ENCODE measurements around the gene IL10RA. TPM values are rescaled to one million over a fixed set of nuclear protein-coding genes. Genes with fewer than 3 reads are reported as not detected.

Gene IL10RA
- total RNA-seq, 1 experiment from 2014 or later: 0.04 TPM

- no peak for DNase-seq (ENCODE audit: low spot score)
Measured at GRCh38 chr11:117992136-117992535, 5.9 kb downstream of the IL10RA start.

DNA sequence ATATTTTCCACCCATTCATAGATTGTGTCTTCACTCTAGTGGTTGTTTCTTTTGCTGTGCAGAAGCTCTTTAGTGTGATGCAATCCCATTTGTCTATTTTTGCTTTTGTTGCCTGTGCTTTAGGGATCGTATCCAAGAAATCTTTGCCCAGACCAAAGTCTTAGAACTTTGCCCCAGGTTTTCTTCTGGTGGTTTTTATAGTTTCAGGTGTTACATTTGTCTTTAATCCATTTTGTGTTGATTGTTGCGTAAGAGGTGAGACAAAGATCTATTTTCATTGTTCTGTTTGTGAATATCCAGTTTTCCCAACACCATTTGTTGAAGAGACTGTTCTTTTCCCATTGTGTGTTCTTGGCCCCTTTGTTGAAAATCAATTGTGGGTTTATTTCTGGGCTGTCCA, 6.4 kb downstream of the IL10RA start:
- DNase-seq (ENCODE audit: low spot score): no peak

DNA sequence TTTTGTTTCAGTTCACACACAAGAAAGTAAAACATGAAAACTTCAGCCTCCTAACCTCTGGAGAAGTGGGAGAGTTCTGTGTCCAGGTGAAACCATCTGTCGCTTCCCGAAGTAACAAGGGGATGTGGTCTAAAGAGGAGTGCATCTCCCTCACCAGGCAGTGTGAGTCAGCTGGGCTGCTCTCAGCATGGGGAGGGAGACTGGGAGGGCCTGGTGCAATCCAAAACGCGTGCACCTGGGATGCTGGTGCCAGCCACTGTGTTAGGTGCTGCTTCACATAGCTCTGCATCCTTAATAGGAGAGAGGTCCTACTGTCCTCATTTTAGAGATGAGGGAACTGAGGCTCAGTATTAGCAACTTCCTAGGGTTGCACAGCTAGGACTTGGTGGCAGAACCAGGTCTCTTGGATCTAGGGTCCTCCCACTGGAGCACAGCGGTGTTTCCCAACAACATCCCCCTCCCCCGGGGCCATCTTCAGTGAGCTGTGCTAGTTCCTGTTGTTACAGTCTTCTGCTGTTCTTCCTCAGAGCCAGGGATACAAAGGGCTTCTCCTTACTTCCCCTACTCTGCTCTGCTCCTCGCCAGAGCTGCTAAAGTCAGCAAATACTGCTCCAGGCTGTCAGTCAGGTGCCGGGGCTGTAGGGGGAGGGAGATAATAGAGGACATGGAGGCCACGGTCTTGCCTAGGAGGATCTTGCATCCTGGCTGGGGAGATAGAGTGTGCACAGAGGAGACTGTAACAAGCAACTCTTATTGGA, 8.0 kb downstream of the IL10RA start:
- DNase-seq (ENCODE audit: low spot score): no peak

- no peak for DNase-seq (ENCODE audit: low spot score)
Measured at GRCh38 chr11:117995472-117995871, 9.3 kb downstream of the IL10RA start.

- DNase-seq (ENCODE audit: low spot score): no peak
Measured at GRCh38 chr11:117996058-117996457, 9.9 kb downstream of the IL10RA start.

GRCh38 chr11:117997406-117997805, 11.2 kb downstream of the IL10RA start:
- no peak for DNase-seq (ENCODE audit: low spot score)

DNA sequence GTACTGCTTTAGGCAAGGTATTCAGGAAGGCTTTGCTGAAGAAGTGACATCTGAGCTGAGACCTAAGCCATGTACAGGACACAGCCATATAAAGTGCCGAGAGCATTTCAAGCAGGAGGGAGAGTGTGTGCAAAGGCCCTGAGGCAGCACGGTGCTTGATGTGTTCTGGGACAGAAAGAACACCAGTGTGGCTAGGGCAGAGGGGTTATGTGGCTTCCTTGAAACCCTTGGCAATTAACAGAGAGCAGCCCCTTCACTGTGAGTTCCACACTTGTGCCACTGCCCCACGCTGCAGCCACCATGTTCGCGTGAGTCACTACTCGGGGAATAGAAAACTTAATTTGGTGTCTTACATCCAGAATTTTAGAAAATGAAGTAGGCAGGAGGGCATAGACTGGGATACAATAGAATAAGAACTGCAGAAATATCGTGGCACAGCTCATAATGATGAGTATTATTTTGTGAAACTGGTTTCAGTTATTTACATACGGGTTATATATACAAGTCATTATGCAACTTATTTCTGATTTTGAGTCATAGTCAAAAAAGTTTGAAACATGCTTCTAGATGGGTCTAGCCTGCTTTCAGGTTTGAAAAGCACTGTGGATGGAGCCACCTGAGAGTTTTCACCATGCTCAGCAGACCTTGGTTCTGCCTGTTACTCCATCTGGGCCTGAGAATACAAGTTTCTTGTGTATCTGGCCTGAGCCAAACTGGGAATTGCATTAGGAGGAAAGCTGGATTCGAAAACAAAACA, 11.8 kb downstream of the IL10RA start:
- no peak for DNase-seq (ENCODE audit: low spot score)

- no peak for DNase-seq (ENCODE audit: low spot score)
Measured at GRCh38 chr11:117998664-117999353, 12.6 kb downstream of the IL10RA start.

DNA sequence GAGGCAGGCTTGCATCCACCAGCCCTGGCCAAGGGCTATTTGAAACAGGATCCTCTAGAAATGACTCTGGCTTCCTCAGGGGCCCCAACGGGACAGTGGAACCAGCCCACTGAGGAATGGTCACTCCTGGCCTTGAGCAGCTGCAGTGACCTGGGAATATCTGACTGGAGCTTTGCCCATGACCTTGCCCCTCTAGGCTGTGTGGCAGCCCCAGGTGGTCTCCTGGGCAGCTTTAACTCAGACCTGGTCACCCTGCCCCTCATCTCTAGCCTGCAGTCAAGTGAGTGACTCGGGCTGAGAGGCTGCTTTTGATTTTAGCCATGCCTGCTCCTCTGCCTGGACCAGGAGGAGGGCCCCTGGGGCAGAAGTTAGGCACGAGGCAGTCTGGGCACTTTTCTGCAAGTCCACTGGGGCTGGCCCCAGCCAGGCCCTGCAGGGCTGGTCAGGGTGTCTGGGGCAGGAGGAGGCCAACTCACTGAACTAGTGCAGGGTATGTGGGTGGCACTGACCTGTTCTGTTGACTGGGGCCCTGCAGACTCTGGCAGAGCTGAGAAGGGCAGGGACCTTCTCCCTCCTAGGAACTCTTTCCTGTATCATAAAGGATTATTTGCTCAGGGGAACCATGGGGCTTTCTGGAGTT, 13.3 kb downstream of the IL10RA start:
- DNase-seq (ENCODE audit: low spot score): no peak

GRCh38 chr11:118000067-118000849, 14.1 kb downstream of the IL10RA start:
- no peak for DNase-seq (ENCODE audit: low spot score)

DNA sequence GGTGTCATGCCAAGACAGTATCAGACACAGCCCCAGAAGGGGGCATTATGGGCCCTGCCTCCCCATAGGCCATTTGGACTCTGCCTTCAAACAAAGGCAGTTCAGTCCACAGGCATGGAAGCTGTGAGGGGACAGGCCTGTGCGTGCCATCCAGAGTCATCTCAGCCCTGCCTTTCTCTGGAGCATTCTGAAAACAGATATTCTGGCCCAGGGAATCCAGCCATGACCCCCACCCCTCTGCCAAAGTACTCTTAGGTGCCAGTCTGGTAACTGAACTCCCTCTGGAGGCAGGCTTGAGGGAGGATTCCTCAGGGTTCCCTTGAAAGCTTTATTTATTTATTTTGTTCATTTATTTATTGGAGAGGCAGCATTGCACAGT, 14.6 kb downstream of the IL10RA start:
- DNase-seq (ENCODE audit: low spot score): no peak

- DNase-seq (ENCODE audit: low spot score): no peak
Measured at GRCh38 chr11:118001494-118001971, 15.3 kb downstream of the IL10RA start.

DNA sequence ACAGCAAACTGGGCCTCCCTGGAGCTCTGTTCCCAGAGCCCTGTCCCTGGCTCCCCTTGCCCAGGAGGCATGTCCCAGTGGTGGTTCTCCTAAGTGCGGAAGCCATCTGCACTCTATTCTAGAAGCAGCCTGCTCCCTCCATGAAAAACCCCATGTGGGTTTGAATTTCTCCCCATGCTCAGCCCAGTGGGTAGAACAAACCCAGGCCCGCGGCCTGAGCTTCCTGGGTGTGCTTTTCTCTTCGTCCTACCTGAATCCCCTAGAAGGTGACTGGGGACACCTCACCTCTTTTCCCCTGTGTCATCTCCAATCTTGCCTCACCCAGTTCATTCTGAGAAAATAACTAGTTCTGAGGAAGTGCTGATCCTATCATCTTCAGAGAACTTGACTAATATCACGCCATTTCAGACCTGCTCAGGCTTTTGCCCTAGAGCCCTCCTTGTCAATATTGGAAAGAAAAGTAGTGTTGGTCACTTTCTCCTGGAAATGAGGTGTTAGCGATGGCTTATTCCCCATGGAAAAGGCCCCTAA, 15.9 kb downstream of the IL10RA start:
- DNase-seq (ENCODE audit: low spot score): no peak

GRCh38 chr11:118002541-118003423, 16.6 kb downstream of the IL10RA start:
- no peak for DNase-seq (ENCODE audit: low spot score)

GRCh38 chr11:118003456-118003855, 17.3 kb downstream of the IL10RA start:
- DNase-seq (ENCODE audit: low spot score): no peak

DNA sequence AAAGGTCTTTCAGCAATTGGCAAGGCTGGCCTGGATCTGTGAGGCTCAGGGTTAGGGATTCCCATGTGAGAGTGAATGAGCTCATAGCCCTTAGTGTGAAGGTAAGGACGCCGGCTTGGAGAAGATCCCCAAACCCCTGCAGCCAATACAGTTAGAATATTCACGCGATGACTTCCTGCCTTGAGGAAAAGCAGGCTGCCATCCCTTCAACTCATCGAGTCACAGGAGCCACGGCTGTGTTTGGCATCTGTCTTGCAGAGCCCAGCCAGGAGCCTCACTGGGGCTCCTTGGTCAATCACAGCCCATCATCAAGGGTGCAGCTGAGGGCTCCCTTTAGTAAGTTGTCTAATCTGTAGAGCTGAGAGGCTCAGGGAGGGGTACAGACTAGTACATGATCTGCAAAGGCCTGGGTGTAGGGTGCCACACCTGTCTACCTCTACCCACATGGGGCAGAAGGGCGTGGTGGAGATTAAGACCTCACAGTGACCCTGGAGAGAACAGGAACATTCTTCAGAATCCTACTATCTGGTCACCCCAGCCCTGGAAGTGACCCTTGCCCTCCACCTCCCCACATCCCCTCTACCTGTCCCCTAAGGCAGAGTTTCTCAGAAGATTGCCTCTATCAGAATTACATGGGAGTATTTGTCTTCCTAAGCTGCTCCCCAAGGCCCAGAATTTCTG, 18.5 kb downstream of the IL10RA start:
- DNase-seq (ENCODE audit: low spot score): no peak

DNA sequence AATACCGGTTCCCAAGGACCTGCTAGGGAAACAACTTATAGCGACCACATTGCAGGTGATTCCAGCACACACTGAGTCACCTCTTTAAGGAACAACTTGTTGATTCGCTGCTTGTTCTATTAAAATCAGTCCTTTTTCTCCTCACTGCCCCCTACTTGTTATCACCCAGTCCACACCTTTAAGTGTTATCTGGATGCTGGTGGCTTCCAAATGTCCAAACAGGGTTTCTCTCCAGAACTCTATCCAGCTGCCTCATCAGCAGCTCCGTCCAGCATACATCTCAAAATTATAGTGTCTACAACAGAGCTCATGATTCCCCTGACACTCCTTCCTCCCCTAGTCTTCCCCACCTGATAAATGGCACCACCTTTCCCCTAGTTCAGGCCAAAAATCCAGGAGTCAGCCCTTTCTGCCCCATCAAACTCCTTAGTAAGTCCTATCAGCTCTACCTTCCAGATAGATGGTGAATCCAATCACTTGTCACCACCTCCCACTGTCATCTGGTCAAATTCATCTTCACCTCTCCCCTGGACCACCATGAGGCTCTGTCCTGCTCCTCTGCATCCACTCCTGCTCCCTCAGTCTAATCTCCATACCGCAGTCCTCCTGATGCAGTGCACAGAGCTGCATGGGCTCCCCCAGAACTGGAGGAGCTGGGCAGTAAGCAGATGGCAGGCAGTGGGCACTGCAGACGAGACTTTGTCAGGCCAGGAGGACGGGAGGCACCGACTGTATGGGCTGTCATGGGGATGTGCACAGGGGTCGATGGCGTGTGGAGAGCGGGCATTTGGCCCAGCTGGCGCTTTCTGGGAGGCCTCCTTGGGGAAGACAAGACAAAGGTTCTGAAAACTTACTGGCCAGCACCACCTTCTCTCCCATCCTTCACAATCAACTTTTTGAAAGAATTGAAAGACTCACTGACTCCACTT, 19.3 kb downstream of the IL10RA start:
- no peak for DNase-seq (ENCODE audit: low spot score)

DNA sequence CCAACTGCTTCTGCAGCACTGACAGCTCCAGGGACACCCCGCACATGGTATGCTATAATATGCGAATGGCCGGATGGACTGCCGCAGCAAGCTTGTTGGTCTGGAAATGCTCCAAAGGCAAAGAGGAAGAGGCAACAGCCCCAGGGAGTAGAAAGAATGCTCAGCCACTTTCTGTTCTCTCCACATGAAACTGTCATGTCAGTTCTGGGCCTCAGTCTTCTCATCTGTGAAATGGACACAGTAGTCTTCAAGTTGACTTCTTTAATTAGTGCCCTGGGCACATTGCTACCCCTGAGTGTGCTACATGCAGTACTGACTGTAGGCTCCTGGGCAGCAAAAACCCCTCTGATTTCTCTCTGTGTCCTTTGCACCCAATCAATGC, 19.9 kb downstream of the IL10RA start:
- no peak for DNase-seq (ENCODE audit: low spot score)

Measured in H4 (cell line).